GM19239 (cell line): Measurements from ENCODE around the gene STEAP1B.

Experiments used
- DNase-seq: peaks from one replicate; pipeline ENCODE4 v3.0.0; 2011; ENCODE audit warnings: low spot score; ENCODE audit not compliant: insufficient read length
- FAIRE-seq: peaks from 2 replicates; lab custom pipeline; 2011; peaks lifted over from hg19 to GRCh38; lab: Jason Lieb, UNC

Gene STEAP1B

DNA sequence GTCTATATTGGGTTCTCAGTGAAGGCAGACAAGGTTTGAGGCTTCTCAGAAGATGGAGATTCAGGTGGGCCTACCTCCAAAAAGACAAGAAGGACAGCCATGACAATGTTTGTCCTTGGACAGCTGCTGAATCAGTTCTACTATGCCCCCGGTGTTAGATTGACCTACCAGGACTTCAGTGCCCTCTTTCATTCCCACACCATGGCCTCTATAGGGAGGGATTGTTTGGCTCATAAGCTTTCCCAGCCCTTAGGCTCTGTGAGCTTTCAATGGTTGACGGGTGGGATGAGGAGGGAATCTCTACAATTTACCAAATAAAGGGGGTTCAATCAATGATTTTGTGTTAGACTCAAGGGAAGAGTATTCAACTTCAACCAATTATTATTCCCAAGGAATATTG is 119.7 kb downstream of the STEAP1B start:
- FAIRE-seq (no peak), DNase-seq (no peak)

DNA sequence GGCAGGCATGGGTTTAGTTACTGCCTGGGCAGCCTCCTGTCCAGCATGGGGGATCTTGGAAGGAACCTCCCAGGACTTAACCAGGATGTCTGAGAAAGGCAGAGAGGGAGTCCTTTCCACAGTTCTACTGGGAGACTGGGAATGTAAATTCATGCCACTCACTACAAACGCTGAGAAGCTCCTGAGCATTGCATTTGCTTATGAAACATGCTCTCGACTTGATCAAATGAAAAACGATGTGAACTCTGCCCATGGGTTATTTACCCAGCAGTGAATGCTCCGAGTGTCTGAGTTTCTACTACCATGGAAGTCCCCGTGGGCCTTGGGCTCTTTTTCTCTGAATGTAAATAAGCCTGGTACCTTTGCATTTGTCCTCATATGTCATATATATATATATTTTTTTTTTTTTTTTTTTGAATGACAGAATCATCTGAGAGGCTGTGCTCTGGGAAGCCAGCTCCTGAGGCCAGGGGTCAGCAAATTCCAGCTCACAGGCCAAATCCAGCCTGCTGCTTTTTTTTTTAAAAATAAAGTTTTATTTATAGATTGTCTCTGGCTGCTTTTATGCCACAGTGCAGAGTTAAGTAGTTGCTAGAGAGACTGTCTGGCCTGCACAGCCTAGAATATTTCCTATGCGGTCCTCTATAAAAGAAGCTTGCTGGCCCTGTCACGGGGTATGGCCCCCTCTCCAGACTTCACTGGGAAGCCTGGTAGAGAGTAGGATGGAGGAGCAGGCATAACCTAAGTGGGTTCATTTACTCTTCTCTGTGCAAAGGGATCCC is 121.6 kb downstream of the STEAP1B start:
- FAIRE-seq (no peak), DNase-seq (no peak)

DNA sequence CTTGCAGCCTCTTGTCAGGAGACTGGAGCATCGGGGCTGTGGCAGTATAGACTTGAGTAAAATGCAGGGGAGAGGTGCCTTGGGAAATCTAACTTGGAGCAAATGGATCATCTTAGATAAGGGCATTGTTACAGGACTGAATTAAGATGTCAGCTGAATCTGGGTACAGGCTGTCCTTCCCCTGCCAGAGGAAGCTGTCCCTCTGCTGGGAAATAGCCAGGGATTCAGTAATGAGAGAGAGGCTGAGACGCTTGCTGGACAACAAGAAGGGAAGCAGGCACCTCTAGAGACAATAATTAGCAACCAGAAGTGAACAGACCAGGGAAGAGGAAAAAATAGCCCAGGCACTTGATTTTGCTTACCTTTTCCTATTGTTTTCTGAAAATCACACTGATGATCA is 122.3 kb downstream of the STEAP1B start:
- DNase-seq, result no peak
- FAIRE-seq, result peak; percentile 70

DNA sequence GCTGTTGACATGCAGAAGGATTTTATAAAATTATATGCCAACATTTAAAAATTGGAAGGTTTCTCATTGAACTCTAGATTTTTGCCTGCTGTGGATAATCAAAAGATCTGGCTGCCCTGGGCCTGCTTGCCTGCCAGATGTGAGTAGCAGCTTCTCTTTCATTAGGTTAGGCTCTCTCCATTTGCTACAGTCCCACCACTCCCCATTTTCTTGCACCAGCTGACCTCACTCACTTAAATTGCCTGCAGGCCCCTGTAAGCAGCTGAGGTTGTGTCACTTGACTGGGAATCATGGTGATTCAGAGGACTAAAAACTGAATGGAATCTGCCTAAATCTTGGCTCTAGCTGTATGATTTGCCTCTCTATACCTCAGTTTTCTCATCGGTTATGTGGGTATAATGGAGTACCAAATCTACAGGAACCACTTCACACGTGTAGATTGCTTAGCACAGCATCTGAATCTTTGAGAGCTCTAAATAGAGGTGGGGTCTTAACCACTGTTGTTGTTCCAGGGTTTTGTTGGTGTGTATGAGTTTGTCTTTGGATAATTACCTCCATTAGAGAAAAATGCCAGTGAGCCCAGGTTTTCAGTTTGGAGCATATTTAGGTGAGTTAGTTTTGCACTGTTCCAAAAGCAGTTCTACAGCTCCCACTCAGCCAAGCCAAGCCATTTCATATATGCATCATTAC is 124.5 kb downstream of the STEAP1B start:
- no peak for DNase-seq
- FAIRE-seq, result no peak

DNA sequence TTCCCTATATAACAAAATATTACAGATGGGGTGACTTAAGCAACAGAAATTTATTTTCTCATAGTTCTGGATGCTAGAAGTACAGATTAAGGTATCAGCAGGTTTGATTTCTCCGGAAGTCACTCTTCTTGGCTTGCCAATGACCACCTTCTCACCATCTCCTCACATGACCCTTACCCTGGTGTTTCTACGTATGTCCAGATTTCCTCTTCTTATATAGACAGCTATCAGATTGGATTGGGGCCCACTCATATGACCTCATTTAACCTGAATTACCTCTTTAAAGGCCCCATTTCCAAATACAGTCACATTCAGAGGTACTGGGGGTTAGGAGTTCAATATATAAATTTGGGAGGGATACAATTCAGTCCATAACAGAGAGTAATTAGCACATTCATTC is 126.1 kb downstream of the STEAP1B start:
- no peak for DNase-seq
- no peak for FAIRE-seq

DNA sequence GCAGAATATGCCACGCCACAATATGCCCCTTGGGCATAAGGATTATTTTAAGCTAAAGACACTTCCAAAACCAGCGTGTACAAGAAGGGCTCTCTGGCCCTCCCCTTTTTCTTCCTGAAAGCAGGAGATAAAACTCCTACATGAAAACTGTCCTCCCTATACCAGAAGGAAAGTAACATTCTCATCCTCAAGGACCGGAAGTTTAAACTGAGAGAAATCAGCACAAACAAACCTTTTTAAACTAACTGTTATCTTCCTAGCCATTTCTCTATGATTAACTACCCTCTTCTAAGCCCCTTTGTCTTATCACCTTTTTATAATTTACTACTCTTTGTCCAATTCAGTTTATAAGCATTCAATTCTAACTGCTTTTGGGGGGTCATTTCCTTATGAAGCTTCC is 126.6 kb downstream of the STEAP1B start:
- no peak for DNase-seq
- FAIRE-seq, result no peak

DNA sequence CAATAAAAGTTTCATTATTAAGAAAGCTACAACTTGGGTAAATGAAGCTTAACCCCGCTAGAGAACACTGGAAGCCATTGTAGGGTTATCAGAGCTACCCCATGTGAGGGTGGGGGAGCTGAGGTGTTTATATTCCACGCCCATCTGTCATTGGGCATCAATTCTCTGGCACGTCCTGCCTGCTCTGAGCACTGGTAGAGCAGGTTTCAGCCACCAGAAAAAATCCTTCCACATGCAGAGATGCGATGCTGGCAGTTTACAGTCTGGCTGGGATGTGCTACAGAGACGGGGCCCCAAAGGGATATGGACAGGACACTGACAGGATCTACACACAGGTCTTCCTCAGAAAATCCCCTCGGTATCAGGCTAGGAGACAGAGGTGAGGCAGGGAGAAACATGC is 127.1 kb downstream of the STEAP1B start:
- DNase-seq (no peak), FAIRE-seq (no peak)

DNA sequence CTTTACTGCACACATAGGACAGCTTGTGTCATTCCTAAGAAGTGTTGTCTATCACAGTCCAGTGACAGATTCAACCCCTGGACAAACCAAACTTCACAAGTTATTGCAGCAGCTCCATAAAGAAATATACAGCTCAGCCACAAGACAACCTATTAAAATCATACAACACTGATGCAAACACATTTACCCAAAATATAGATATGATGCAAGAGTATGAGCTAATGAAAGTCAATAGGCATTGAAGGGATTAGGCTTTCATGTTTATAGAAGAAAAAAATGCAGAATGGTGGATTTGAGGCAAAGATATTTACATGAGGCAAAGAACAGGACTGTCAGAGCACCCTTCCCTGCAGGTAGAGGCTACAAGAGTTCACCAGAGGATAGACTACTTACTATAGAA is 128.1 kb downstream of the STEAP1B start:
- FAIRE-seq (no peak), DNase-seq (no peak)
